ENCODE measurements around the gene RIIAD1.
A peak's percentile ranks its signal among the peaks of the same experiment; 100 is the strongest.

The RIIAD1 gene

DNA sequence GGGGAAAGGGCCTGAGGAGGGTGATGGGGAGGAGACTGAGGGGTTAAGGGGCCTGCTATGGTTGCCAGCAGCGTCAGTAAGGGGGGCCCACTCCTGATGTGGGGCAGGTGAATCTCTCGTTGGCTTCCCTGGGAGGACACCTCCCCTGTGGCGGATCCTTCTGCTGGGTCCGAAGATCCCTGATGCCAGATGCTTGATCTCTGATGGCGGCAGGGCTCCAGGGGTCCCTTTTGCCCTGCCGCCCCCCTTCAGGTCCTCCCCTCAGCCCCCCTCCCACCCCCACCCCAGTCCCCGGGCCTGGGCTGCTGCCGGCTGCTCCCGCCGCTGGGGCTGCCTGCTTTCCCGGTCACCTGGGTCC, 4.9 kb upstream of the RIIAD1 start:
- Mint-ChIP-seq H3K27me3 (ENCODE audit: low read depth, poor library complexity) (peaks cover 72% of the 10 kb centered on the region), H3K9me3 (no peaks in the 10 kb centered on the region), H3K4me1 (peaks cover 28% of the 10 kb centered on the region), H3K4me3 (peak overlapping the region; percentile 71), H3K36me3 (ENCODE audit: low read depth) (no peaks in the 10 kb centered on the region), H3K27ac (no peak overlapping the region)
- DNase-seq: no peak
- TF ChIP-seq, protein P1, sequence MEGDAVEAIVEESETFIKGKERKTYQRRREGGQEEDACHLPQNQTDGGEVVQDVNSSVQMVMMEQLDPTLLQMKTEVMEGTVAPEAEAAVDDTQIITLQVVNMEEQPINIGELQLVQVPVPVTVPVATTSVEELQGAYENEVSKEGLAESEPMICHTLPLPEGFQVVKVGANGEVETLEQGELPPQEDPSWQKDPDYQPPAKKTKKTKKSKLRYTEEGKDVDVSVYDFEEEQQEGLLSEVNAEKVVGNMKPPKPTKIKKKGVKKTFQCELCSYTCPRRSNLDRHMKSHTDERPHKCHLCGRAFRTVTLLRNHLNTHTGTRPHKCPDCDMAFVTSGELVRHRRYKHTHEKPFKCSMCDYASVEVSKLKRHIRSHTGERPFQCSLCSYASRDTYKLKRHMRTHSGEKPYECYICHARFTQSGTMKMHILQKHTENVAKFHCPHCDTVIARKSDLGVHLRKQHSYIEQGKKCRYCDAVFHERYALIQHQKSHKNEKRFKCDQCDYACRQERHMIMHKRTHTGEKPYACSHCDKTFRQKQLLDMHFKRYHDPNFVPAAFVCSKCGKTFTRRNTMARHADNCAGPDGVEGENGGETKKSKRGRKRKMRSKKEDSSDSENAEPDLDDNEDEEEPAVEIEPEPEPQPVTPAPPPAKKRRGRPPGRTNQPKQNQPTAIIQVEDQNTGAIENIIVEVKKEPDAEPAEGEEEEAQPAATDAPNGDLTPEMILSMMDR (IDR thresholded peaks at IDR 0.05): no peak

DNA sequence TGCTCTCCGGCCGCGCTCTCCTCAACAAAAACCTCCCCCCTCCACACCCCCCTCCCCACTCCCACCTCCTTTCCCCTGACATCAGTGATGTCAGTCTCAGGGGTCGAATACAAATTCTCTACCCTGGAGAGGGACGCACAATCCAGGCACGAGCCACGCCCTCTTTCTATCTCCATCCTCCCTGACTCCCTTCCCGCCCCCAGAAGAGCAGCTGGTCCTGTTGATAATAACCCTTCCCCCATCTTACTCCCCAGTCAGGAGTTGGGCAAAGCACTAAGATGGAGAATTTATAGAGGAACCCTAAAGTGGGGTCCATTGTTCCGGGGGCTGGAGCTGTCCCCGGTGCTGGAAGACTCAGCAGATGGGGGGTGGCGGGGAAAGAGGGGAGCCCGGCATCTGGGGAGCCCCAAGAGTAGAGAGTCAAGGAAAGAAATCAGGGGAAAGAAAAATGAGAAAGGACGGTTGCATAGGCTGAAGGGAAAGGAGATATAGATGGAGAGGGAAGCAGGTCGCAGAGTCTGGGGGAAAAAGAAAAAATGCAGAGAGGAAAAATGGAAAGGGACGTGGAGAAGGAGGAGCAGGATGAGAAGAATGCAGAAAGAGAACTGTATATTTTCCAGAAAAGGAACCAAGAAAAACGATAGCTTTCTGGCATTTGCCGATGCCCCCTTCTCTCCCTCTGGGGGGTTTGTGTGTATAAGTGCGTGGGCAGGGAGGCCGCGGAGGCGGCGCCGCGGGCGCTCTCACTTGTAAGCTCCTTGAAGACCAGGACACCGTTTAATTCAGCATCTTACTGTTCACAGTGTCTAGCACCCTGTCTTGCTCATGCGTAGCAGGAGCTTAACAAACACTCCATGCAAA, 4.3 kb upstream of the RIIAD1 start, which contains the start of gene CELF3:
Gene CELF3 (minus strand): TSS at position 33 of the 861 bp plus-strand sequence. CDS start 783 bp downstream, outside the sequence.
- H3K27me3 Mint-ChIP-seq (ENCODE audit: low read depth, poor library complexity): peaks cover 78% of the 10 kb centered on the region
- H3K9me3 Mint-ChIP-seq: no peaks in the 10 kb centered on the region
- no peak within 1 kb of the TSS for H3K27ac Mint-ChIP-seq
- peak within 1 kb of the TSS; percentile 74 for H3K4me3 Mint-ChIP-seq
- H3K36me3 Mint-ChIP-seq (ENCODE audit: low read depth): no peaks in the 10 kb centered on the region
- H3K4me1 Mint-ChIP-seq: peaks cover 33% of the 10 kb centered on the region
- DNase-seq: peak; percentile 66
- TF ChIP-seq, protein P1 (IDR thresholded peaks at IDR 0.05): no peak

DNA sequence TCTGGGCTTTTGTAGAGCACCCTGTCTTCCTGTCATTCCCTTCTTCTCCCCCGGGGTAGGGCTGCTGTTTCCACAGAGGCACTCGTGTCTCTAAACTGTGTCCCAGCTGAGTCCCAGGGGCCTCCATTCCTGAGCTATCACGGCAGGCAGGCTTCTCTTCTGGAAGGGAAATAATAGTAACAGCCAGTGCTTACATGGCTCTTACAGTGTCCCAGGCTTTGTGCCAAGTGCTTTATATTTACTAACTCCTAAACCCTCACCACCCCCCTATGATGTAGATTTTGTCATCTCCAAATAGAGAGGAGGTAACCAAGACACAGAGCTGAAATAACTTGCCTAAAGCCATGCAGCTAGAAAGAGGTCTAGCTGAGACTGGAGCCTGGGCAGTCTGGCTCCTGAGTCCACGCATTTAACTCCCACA, 3.3 kb upstream of the RIIAD1 start:
- Mint-ChIP-seq H3K4me3 (no peak overlapping the region), H3K9me3 (no peaks in the 10 kb centered on the region), H3K36me3 (ENCODE audit: low read depth) (no peaks in the 10 kb centered on the region), H3K27ac (no peak overlapping the region), H3K4me1 (peaks cover 33% of the 10 kb centered on the region), H3K27me3 (ENCODE audit: low read depth, poor library complexity) (peaks cover 84% of the 10 kb centered on the region)
- no peak for DNase-seq
- TF ChIP-seq, protein P1 (IDR thresholded peaks at IDR 0.05): no peak

DNA sequence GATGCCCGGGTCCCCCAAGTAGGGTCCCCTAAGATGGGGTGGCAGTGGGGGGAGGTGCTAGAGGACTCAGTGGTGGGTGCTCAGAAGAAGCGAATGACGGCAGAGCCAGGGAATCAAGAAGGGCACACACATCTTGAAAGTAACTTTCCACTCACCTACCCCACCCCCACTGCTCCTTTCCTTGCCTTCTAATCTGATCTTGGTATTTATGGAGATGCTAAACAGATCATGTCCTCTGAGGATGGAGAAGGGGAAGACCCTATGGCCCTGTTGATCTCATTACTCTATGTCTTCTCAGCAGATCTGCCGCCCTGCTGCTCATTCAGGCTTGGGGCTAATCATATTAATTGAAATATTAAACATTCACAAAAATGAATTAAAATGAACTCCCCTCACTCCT, 2.7 kb upstream of the RIIAD1 start:
- no peak overlapping the region for H3K4me3 Mint-ChIP-seq
- H3K4me1 Mint-ChIP-seq: peaks cover 33% of the 10 kb centered on the region
- DNase-seq: no peak
- no peaks in the 10 kb centered on the region for H3K9me3 Mint-ChIP-seq
- peaks cover 85% of the 10 kb centered on the region for H3K27me3 Mint-ChIP-seq (ENCODE audit: low read depth, poor library complexity)
- TF ChIP-seq, protein P1 (IDR thresholded peaks at IDR 0.05): no peak
- H3K27ac Mint-ChIP-seq: no peak overlapping the region
- no peaks in the 10 kb centered on the region for H3K36me3 Mint-ChIP-seq (ENCODE audit: low read depth)

DNA sequence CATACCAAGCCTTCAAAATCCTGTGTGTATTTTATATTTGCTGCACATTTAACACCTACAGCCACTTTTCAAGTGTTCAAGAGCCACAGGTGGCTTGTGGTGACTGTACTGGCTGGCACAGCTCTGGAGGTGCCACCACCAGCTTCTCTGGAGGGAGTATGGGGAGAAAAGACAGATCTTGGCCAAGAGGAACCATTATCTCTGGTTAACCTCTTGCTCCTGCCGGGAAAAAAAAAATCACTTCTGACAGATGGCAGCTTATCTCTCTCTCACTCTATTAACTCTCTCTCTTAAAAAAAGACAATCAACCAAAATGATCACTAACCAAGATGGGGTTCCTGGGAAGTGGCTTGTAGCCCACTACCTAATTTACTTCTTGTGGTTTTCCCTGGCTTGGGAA, 1.2 kb upstream of the RIIAD1 start:
- Mint-ChIP-seq H3K9me3 (no peaks in the 10 kb centered on the region), H3K4me1 (peaks cover 33% of the 10 kb centered on the region), H3K27ac (no peak overlapping the region), H3K36me3 (ENCODE audit: low read depth) (no peaks in the 10 kb centered on the region), H3K4me3 (no peak overlapping the region), H3K27me3 (ENCODE audit: low read depth, poor library complexity) (peaks cover 90% of the 10 kb centered on the region)
- TF ChIP-seq, protein P1 (IDR thresholded peaks at IDR 0.05): no peak
- no peak for DNase-seq

DNA sequence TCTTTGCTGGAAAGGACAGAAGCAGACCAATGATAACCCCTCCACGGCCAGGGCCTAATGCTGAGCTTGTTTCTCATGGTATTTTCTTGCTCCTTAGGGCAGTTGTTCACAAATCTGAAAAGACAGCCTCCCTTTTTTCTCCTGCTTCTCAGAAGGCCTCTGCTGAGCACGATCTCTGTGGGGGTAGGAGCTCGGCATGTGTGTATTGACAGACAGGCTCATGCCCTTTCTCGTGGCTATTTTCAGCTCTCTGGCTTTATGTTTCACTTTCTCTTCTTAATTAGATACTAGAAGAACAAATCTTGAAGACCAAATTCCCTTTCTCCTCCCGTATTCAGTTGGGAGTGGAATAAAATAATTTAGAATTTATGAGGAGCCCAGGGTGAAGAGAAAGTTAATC, 768 bp upstream of the RIIAD1 start:
- Mint-ChIP-seq H3K36me3 (ENCODE audit: low read depth) (no peaks in the 10 kb centered on the region), H3K4me1 (peaks cover 33% of the 10 kb centered on the region), H3K27me3 (ENCODE audit: low read depth, poor library complexity) (peaks cover 87% of the 10 kb centered on the region), H3K4me3 (no peak overlapping the region), H3K9me3 (no peaks in the 10 kb centered on the region), H3K27ac (no peak overlapping the region)
- DNase-seq: no peak
- TF ChIP-seq, protein P1 (IDR thresholded peaks at IDR 0.05): no peak

All from nephron progenitor cell (in vitro differentiated cells).